ENCODE results near the gene FDX2.
A peak's percentile ranks its signal among the peaks of the same experiment; 100 is the strongest.

Gene FDX2

GRCh38 chr19:10315335-10316214 lies at the start of gene FDX2:
FDX2 (minus strand) TSS chr19:10316015; CDS start chr19:10315996, 19 bp downstream.
- DNase-seq (ENCODE audit: extremely low spot score): peak; percentile 91
- ChIA-PET CTCF (interaction anchor here (0.6 kb wide), 1 partner anchor 65 kb away, joined by 5 read pairs; the partner anchor contains the start of gene TYK2), POLR2A (interaction anchor here (0.7 to 2.2 kb wide), 7 partner anchors 10 to 44 kb away, joined by 3 to 10 read pairs (median 5); partner anchors contain the start of genes ICAM5 and RAVER1)
- 0 out of 2 replicates have a peak, but pooled peaks have one; percentile 49 for TF ChIP-seq ELF4 (IDR thresholded peaks at IDR 0.05)
- no peak for TF ChIP-seq CTBP1 (IDR thresholded peaks at IDR 0.05; ENCODE audit: borderline replicate concordance)
- TF ChIP-seq L3MBTL2 (conservative IDR thresholded peaks at IDR 0.05): peak; percentile 63
- no peak for TF ChIP-seq FOXM1 (IDR thresholded peaks at IDR 0.05; ENCODE audit: borderline replicate concordance)
- no peak for TF ChIP-seq PKNOX1 (IDR thresholded peaks at IDR 0.05)

DNA sequence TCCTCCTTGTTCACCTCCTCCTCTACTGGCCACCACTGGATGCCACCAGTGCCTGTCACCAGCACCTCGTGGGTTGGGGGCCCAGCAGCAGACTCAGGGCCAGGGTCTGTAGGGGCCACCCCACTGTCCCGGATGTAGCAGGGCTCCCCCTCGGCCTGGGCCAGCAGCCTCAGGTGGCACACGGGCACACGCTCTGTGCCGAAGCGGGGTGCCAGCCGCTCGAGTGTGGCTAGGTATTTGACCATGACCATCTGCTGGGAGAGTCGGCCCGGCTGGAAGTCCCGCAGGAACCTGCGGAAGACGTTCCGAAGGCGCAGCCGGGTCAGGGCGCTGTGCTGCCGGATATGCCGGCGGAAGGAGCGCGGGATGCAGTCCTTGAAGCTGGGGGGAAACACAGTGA lies 49.7 kb upstream of the FDX2 start:
- TF ChIP-seq FOXM1 (IDR thresholded peaks at IDR 0.05; ENCODE audit: borderline replicate concordance) (no peak), L3MBTL2 (conservative IDR thresholded peaks at IDR 0.05) (no peak), SP1 (IDR thresholded peaks at IDR 0.05) (no peak), NFRKB (IDR thresholded peaks at IDR 0.05) (no peak), TARDBP (IDR thresholded peaks at IDR 0.05) (no peak)
- ChIA-PET CTCF (no interaction called here), POLR2A (interaction anchor here (1.4 kb wide), 1 partner anchor 15 kb away, joined by 7 read pairs; the partner anchor contains the start of gene TYK2)
- DNase-seq (ENCODE audit: extremely low spot score): no peak

DNA sequence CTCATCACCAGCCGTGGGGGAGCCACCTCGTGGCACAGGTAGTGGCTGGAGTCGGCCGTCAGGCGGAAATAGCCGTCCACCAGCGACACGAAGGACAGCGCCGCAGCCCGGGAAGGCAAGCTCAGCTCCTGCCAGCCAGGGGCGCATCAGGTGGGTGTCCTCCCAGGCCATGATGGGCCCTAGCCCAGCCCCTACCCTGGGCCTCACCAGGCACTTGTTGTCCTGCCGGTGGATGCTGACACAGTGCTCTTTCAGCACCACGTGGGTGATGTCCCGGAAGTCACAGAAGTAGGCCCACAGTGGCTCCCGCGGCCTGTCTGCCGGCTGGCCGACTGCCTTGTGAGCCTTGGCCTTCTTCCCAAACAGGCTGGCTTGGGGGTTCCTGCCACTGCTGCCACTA lies 48.8 kb upstream of the FDX2 start:
- no peak for DNase-seq (ENCODE audit: extremely low spot score)
- CTCF ChIA-PET: no interaction called here
- TF ChIP-seq ARNT (IDR thresholded peaks at IDR 0.05): no peak
- TF ChIP-seq ELF4 (IDR thresholded peaks at IDR 0.05): no peak
- no peak for TF ChIP-seq SUZ12 (IDR thresholded peaks at IDR 0.05)
- TF ChIP-seq FOXM1 (IDR thresholded peaks at IDR 0.05; ENCODE audit: borderline replicate concordance): no peak
- TF ChIP-seq NFRKB (IDR thresholded peaks at IDR 0.05): no peak
- no peak for TF ChIP-seq ZNF384 (IDR thresholded peaks at IDR 0.05)
- POLR2A ChIA-PET: no interaction called here

GRCh38 chr19:10363789-10364281 lies 48.0 kb upstream of the FDX2 start:
- POLR2A ChIA-PET: no interaction called here

GRCh38 chr19:10362259-10362658 lies 46.4 kb upstream of the FDX2 start:
- ChIA-PET CTCF (no interaction called here), POLR2A (no interaction called here)
- TF ChIP-seq LEF1 (IDR thresholded peaks at IDR 0.05; ENCODE audit: borderline replicate concordance): no peak
- TF ChIP-seq FOXM1 (IDR thresholded peaks at IDR 0.05; ENCODE audit: borderline replicate concordance): no peak
- no peak for TF ChIP-seq FOXA1 (IDR thresholded peaks at IDR 0.05)
- TF ChIP-seq TARDBP (IDR thresholded peaks at IDR 0.05): no peak
- TF ChIP-seq CTBP1 (IDR thresholded peaks at IDR 0.05; ENCODE audit: borderline replicate concordance): no peak
- TF ChIP-seq HDGF (IDR thresholded peaks at IDR 0.05; ENCODE audit: borderline replicate concordance): no peak
- no peak for TF ChIP-seq NFRKB (IDR thresholded peaks at IDR 0.05)
- TF ChIP-seq PKNOX1 (IDR thresholded peaks at IDR 0.05): no peak
- TF ChIP-seq SUZ12 (IDR thresholded peaks at IDR 0.05): no peak
- TF ChIP-seq ZNF384 (IDR thresholded peaks at IDR 0.05): no peak
- TF ChIP-seq FOXK2 (IDR thresholded peaks at IDR 0.05): no peak
- TF ChIP-seq BHLHE40 (IDR thresholded peaks at IDR 0.05; ENCODE audit: borderline replicate concordance): no peak
- TF ChIP-seq SP1 (IDR thresholded peaks at IDR 0.05): no peak
- no peak for TF ChIP-seq L3MBTL2 (conservative IDR thresholded peaks at IDR 0.05)
- TF ChIP-seq ARNT (IDR thresholded peaks at IDR 0.05): no peak
- no peak for TF ChIP-seq ELF4 (IDR thresholded peaks at IDR 0.05)
- DNase-seq (ENCODE audit: extremely low spot score): no peak

More at GRCh38 chr19:10363789-10364281, 48.0 kb upstream of the FDX2 start:
- no peak for DNase-seq (ENCODE audit: extremely low spot score)
- CTCF ChIA-PET: no interaction called here
- TF ChIP-seq TARDBP (IDR thresholded peaks at IDR 0.05) (no peak), PKNOX1 (IDR thresholded peaks at IDR 0.05) (no peak), SUZ12 (IDR thresholded peaks at IDR 0.05) (no peak), CTBP1 (IDR thresholded peaks at IDR 0.05; ENCODE audit: borderline replicate concordance) (no peak), L3MBTL2 (conservative IDR thresholded peaks at IDR 0.05) (no peak), LEF1 (IDR thresholded peaks at IDR 0.05; ENCODE audit: borderline replicate concordance) (no peak), ARNT (IDR thresholded peaks at IDR 0.05) (no peak), ELF4 (IDR thresholded peaks at IDR 0.05) (no peak), SP1 (IDR thresholded peaks at IDR 0.05) (no peak), HDGF (IDR thresholded peaks at IDR 0.05; ENCODE audit: borderline replicate concordance) (no peak), FOXA1 (IDR thresholded peaks at IDR 0.05) (no peak), FOXM1 (IDR thresholded peaks at IDR 0.05; ENCODE audit: borderline replicate concordance) (no peak), FOXK2 (IDR thresholded peaks at IDR 0.05) (no peak), ZNF384 (IDR thresholded peaks at IDR 0.05) (no peak), BHLHE40 (IDR thresholded peaks at IDR 0.05; ENCODE audit: borderline replicate concordance) (no peak), NFRKB (IDR thresholded peaks at IDR 0.05) (no peak)

GRCh38 chr19:10361569-10362011 lies 45.8 kb upstream of the FDX2 start:
- DNase-seq (ENCODE audit: extremely low spot score): no peak
- TF ChIP-seq NFRKB (IDR thresholded peaks at IDR 0.05) (no peak), CTBP1 (IDR thresholded peaks at IDR 0.05; ENCODE audit: borderline replicate concordance) (no peak), LEF1 (IDR thresholded peaks at IDR 0.05; ENCODE audit: borderline replicate concordance) (no peak), BHLHE40 (IDR thresholded peaks at IDR 0.05; ENCODE audit: borderline replicate concordance) (no peak), SP1 (IDR thresholded peaks at IDR 0.05) (no peak), PKNOX1 (IDR thresholded peaks at IDR 0.05) (no peak), ZNF384 (IDR thresholded peaks at IDR 0.05) (no peak), ARNT (IDR thresholded peaks at IDR 0.05) (no peak), ELF4 (IDR thresholded peaks at IDR 0.05) (no peak), SUZ12 (IDR thresholded peaks at IDR 0.05) (no peak), FOXA1 (IDR thresholded peaks at IDR 0.05) (no peak), FOXM1 (IDR thresholded peaks at IDR 0.05; ENCODE audit: borderline replicate concordance) (no peak), FOXK2 (IDR thresholded peaks at IDR 0.05) (no peak), TARDBP (IDR thresholded peaks at IDR 0.05) (no peak), L3MBTL2 (conservative IDR thresholded peaks at IDR 0.05) (no peak), HDGF (IDR thresholded peaks at IDR 0.05; ENCODE audit: borderline replicate concordance) (no peak)
- CTCF ChIA-PET: no interaction called here
- POLR2A ChIA-PET: no interaction called here

Measured in HEK293T (cell line).